HepG2 (cell line): ENCODE data around the gene ATOH8. TPM values are rescaled to one million over a fixed set of nuclear protein-coding genes. Genes with fewer than 3 reads are reported as not detected.

Source experiments
- ATM ChIP-seq: fragments of 450-650 bp; IDR thresholded peaks from 2 replicates; pipeline ENCODE4 v1.7.1; 2017; ENCODE audit warnings: mild to moderate bottlenecking, borderline replicate concordance
- BCL6 ChIP-seq: IDR thresholded peaks from 2 replicates; pipeline ENCODE4 v1.6.1; 2016; ENCODE audit warnings: missing genetic modification reagents, missing compliant biosample characterization
- CCAR2 ChIP-seq: fragments of 200-400 bp; formaldehyde crosslinking; optimal IDR thresholded peaks from 2 replicates; pipeline ENCODE3; 2018; ENCODE audit warnings: low read depth, mild to moderate bottlenecking, low read length, moderate library complexity
- CEBPB ChIP-seq: IDR thresholded peaks from 2 replicates; pipeline ENCODE4 v1.6.1; 2011; ENCODE audit warnings: low read depth, low read length, improper control_type of control experiment, borderline replicate concordance
- ELF3 ChIP-seq: IDR thresholded peaks from 2 replicates; pipeline ENCODE4 v1.6.1; 2016; ENCODE audit warnings: missing genetic modification reagents, missing compliant biosample characterization
- GATAD2A ChIP-seq: IDR thresholded peaks from 2 replicates; pipeline ENCODE4 v1.6.1; 2016
- ISX ChIP-seq: sonication (generic); formaldehyde crosslinking; conservative IDR thresholded peaks from 2 replicates; pipeline ENCODE4 v1.5.0; 2020; ENCODE audit warnings: missing genetic modification reagents
- KLF6 ChIP-seq: IDR thresholded peaks from 2 replicates; pipeline ENCODE4 v1.8.0; 2016; ENCODE audit warnings: missing biosample characterization, missing genetic modification reagents
- LRRFIP1 ChIP-seq: sonication (generic); formaldehyde crosslinking; conservative IDR thresholded peaks from 2 replicates; pipeline ENCODE4 v1.4.0; 2020; ENCODE audit warnings: missing genetic modification reagents
- NFE2L2 ChIP-seq: fragments of 150-350 bp; IDR thresholded peaks from 2 replicates; pipeline ENCODE4 v1.6.1; 2014; ENCODE audit warnings: low read length
- NFIC ChIP-seq: IDR thresholded peaks from 2 replicates; pipeline ENCODE4 v1.6.1; 2012; ENCODE audit warnings: mild to moderate bottlenecking, low read length, inconsistent platforms
- NR2F6 ChIP-seq, 2 experiments: IDR thresholded peaks; 2 replicates each; pipeline ENCODE4 v1.6.1; 2016; ENCODE audit warnings: antibody characterized with exemption in 1 of 2, mild to moderate bottlenecking in 1 of 2
- PAXIP1 ChIP-seq: sonication (generic); formaldehyde crosslinking; conservative IDR thresholded peaks from 2 replicates; pipeline ENCODE4 v1.4.0; 2020; ENCODE audit warnings: mild to moderate bottlenecking, missing genetic modification reagents, moderate library complexity
- SOX5 ChIP-seq: IDR thresholded peaks from 2 replicates; pipeline ENCODE4 v1.6.1; 2016; ENCODE audit warnings: borderline replicate concordance
- THAP11 ChIP-seq: IDR thresholded peaks from 2 replicates; pipeline ENCODE4 v1.6.1; 2016; ENCODE audit warnings: missing biosample characterization, missing genetic modification reagents
- XRCC5 ChIP-seq: fragments of 200-400 bp; formaldehyde crosslinking; optimal IDR thresholded peaks from 2 replicates; pipeline ENCODE3; 2017; ENCODE audit warnings: mild to moderate bottlenecking, low read length
- ZBTB37 ChIP-seq: sonication (generic); formaldehyde crosslinking; IDR thresholded peaks from 2 replicates; pipeline ENCODE4 v1.4.0; 2020; ENCODE audit warnings: mild to moderate bottlenecking, missing genetic modification reagents
- ZNF362 ChIP-seq: sonication (generic); formaldehyde crosslinking; IDR thresholded peaks from 2 replicates; pipeline ENCODE4 v1.4.0; 2020; ENCODE audit warnings: missing genetic modification reagents, mild to moderate bottlenecking, borderline replicate concordance
- polyA plus RNA-seq, 8 experiments: library from polyadenylated mRNA; depleted of rRNA in 3 of 8; stranded (reverse) in 7 of 8; unstranded in 1 of 8; fragments of >200 nt; fragmentation: Illumina TruSeq in 4 of 8; extraction: Trizol in 4 of 8; gene quantifications; 2 replicates each; pipeline versions ENCODE4 v1.2.1 to v1.2.3, GENCODE V29; 2011 to 2016; ENCODE audit warnings: low read depth in 4 of 8, missing spikeins in 1 of 8, mixed read lengths in 1 of 8; ENCODE audit not compliant: insufficient read depth in 1 of 8
- total RNA-seq, 5 experiments: library from RNA; depleted of rRNA; stranded (reverse); fragments of >200 nt; fragmentation: Illumina TruSeq; extraction: Trizol; gene quantifications; 2 replicates each; pipeline ENCODE4 v1.2.3, GENCODE V29; 2016; ENCODE audit warnings: low read depth in 1 of 5

Gene ATOH8
- total and polyA plus RNA-seq, 2 of the 13 experiments (the other 11 are each of a cell fraction or from before 2014, with no cell fraction given): 0.13 to 0.61 TPM

- TF ChIP-seq XRCC5 (peak; percentile 5), NR2F6 (IDR thresholded peaks at IDR 0.05) (peak; percentile 38; the same call in 1 of the 2 replicates), NR2F6 (CRISPR knock-in tag; IDR thresholded peaks at IDR 0.05) (no peak; the same call in 1 of the 2 replicates), THAP11 (CRISPR knock-in tag) (peak; percentile 54; the same call in 1 of the 2 replicates), ZBTB37 (CRISPR knock-in tag) (no peak), ATM (no peak), ISX (CRISPR knock-in tag) (no peak), KLF6 (CRISPR knock-in tag) (0 out of 2 replicates have a peak, but pooled peaks have one; percentile 46), SOX5 (0 out of 2 replicates have a peak, but pooled peaks have one; percentile 23), ZNF362 (CRISPR knock-in tag) (peak; percentile 93), NFE2L2 (no peak), PAXIP1 (peak; percentile 70), CEBPB (peak; percentile 85), LRRFIP1 (no peak), NFIC (0 out of 2 replicates have a peak, but pooled peaks have one; percentile 37), GATAD2A (CRISPR knock-in tag) (peak; percentile 83), BCL6 (peak; percentile 56), ELF3 (CRISPR knock-in tag) (peak; percentile 77), CCAR2 (no peak)
These were observed 52.7 kb downstream of the ATOH8 start (continued) for GRCh38 chr2:85806358-85807118.
